GM06990 (cell line): ENCODE data around the gene PJA1.

Source experiments
- DNase-seq: peaks from one replicate; pipeline ENCODE4 v3.0.0-alpha.2; 2011; ENCODE audit not compliant: insufficient read length; ENCODE audit errors: extremely low read depth
- H3K27me3 ChIP-seq: replicated peaks from 2 replicates; pipeline ENCODE4 v1.6.0; 2011; ENCODE audit warnings: low read length; ENCODE audit not compliant: control insufficient read depth, insufficient read depth
- H3K36me3 ChIP-seq: 2 replicates; pipeline ENCODE4 v1.5.1; 2011; ENCODE audit warnings: low read length; ENCODE audit not compliant: control insufficient read depth, insufficient read depth
- H3K4me3 ChIP-seq: replicated peaks from 2 replicates; pipeline ENCODE4 v1.5.1; 2011; ENCODE audit warnings: low read depth, mild to moderate bottlenecking, control low read depth, low read length
- CTCF ChIP-seq: IDR thresholded peaks from 2 replicates; pipeline ENCODE4 v1.5.1; 2011; ENCODE audit warnings: low read length, control low read depth, mild to moderate bottlenecking, inconsistent platforms; ENCODE audit not compliant: insufficient read depth, poor library complexity, severe bottlenecking

The PJA1 gene

GRCh38 chrX:69189576-69190371 is 24.5 kb upstream of the PJA1 start:
- TF ChIP-seq CTCF = no peak
- DNase-seq = no peak
- 0 out of 2 replicates have a peak, but pooled peaks cover 2% of the 10 kb centered on the region for H3K27me3 ChIP-seq
- no peaks in the 10 kb centered on the region for H3K36me3 ChIP-seq
- no peak overlapping the region for H3K4me3 ChIP-seq

GRCh38 chrX:69186651-69187050 is 21.4 kb upstream of the PJA1 start:
- Histone ChIP-seq H3K4me3 (no peak overlapping the region), H3K27me3 (0 out of 2 replicates have a peak, but pooled peaks cover 2% of the 10 kb centered on the region), H3K36me3 (no peaks in the 10 kb centered on the region)
- no peak for TF ChIP-seq CTCF
- no peak for DNase-seq

GRCh38 chrX:69185886-69186285 is 20.6 kb upstream of the PJA1 start:
- Histone ChIP-seq H3K4me3 (no peak overlapping the region), H3K27me3 (peaks cover 2% of the 10 kb centered on the region; the same call in 1 of the 2 replicates), H3K36me3 (no peaks in the 10 kb centered on the region)
- DNase-seq = no peak
- no peak for TF ChIP-seq CTCF

GRCh38 chrX:69185141-69185540 is 19.9 kb upstream of the PJA1 start:
- no peaks in the 10 kb centered on the region for H3K36me3 ChIP-seq
- DNase-seq = no peak
- H3K4me3 ChIP-seq = no peak overlapping the region
- H3K27me3 ChIP-seq = peaks cover 2% of the 10 kb centered on the region; the same call in 1 of the 2 replicates
- TF ChIP-seq CTCF = no peak

- no peak for DNase-seq
- Histone ChIP-seq H3K4me3 (no peak overlapping the region), H3K27me3 (no peaks in the 10 kb centered on the region; the same call in 1 of the 2 replicates)
Observed at GRCh38 chrX:69182818-69183380, 17.6 kb upstream of the PJA1 start.

More at GRCh38 chrX:69182818-69183380, 17.6 kb upstream of the PJA1 start:
- H3K36me3 ChIP-seq = no peaks in the 10 kb centered on the region
- no peak for TF ChIP-seq CTCF
